Dendritic cell treated with granulocyte-macrophage colony-stimulating factor and Interleukin-4, amounts not matched to agents 40 ng/mL and 50 ng/mL, for 4 days (primary cell): ENCODE results near the gene PLEKHJ1.

ENCODE experiments used
- H3K27ac Mint-ChIP-seq: one replicate; pipeline ENCODE4 v1.8.0; 2022; ENCODE audit warnings: mild to moderate bottlenecking, mixed read lengths
- H3K27me3 Mint-ChIP-seq: one replicate; pipeline ENCODE4 v1.8.0; 2022; ENCODE audit warnings: mild to moderate bottlenecking, mixed read lengths
- H3K36me3 Mint-ChIP-seq: one replicate; pipeline ENCODE4 v1.8.0; 2022; ENCODE audit warnings: low read depth, mixed read lengths
- H3K4me1 Mint-ChIP-seq: one replicate; pipeline ENCODE4 v1.8.0; 2022; ENCODE audit warnings: low read depth, mixed read lengths
- H3K4me3 Mint-ChIP-seq: one replicate; pipeline ENCODE4 v1.8.0; 2022; ENCODE audit warnings: mild to moderate bottlenecking, moderate library complexity, mixed read lengths
- H3K9me3 Mint-ChIP-seq: one replicate; pipeline ENCODE4 v1.8.0; 2022; ENCODE audit warnings: mixed read lengths
- intact Hi-C: fragments of 100-400 bp; cut with micrococcal nuclease; formaldehyde crosslinking; loops from one replicate; pipeline ENCODE4 v1.15.0; 2022

PLEKHJ1 gene

DNA sequence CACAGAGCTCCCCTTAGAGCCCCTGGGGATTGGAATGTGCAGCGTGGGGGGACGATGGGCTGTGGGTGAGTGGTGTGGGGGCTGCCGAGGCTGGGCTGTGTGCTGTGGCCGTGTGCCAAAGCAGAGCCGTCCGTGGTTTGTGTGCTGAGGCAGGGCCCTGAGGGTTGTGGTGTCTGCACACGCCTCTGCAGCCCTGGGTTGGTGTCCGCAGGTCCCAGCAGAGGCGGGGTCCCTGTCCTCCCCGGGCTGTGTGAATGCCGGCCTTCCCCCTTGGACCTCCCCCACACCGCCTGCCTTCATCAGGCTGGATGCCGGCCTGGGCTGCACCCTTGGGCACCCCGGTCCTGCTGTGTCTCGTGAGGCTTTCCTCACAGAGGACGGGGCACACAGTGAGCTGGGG, 46.2 kb downstream of the PLEKHJ1 start:
- H3K4me1 Mint-ChIP-seq: peaks cover 49% of the 10 kb centered on the region
- intact Hi-C loops: no loop called here
- no peaks in the 10 kb centered on the region for H3K9me3 Mint-ChIP-seq
- no peak overlapping the region for H3K4me3 Mint-ChIP-seq
- H3K36me3 Mint-ChIP-seq: peaks cover 86% of the 10 kb centered on the region
- peak overlapping the region; percentile 83 for H3K27ac Mint-ChIP-seq
- H3K27me3 Mint-ChIP-seq: no peaks in the 10 kb centered on the region

DNA sequence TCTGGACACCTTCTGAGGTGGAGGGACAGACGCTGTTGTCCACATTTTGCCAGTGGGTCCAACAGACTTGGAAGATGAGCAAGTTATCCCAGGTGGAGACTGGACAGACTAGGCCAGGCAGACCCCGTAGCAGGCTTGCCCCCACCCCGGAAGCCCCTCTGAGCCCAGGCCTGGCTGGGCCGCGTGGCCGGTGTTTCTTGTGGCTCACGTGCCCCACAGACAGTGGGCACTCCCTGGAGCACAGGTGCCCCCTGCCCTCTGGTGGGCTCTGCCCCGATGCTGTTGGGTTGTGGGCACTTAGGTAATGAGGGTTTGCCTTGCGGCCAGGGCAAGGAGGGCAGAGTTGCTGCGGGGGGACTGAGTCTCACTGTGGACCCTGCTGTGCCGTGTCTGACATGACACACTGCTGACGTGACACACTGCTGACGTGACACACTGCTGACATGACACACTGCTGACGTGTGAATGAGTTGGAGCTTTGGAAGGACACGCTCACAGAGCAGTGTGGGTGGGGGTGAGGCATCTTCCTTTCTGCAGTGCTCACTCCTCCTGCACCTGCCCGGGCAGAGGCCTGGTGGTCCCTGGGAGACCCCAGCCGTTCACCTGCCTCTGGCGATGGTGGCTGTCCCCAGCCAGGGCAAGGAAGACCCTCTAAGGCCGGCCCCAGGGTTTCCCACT, 47.3 kb downstream of the PLEKHJ1 start:
- Mint-ChIP-seq H3K36me3 (peaks cover 86% of the 10 kb centered on the region), H3K9me3 (no peaks in the 10 kb centered on the region), H3K27me3 (no peaks in the 10 kb centered on the region), H3K27ac (peak overlapping the region; percentile 83), H3K4me1 (peaks cover 60% of the 10 kb centered on the region), H3K4me3 (peak overlapping the region; percentile 32)
- intact Hi-C loops: no loop called here

DNA sequence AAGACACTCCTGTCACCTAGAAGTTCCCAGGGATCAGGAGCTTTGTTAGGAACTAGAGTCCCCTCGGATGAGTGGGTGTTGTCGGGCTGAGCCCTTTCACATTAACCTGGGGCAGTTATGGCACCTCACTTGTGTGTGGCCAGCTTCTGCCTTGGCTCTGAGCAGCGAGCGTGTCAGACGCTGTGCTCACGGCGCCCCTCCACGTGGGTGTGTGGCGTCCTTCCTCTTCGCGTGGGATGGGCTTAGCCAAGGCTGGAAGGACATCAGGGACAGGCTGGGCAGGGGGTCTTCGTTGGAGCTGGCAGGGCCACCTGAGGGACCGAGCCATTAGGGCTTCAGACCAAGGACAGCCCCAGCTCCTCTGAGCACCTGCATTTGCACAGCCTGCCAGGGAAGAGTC, 49.0 kb downstream of the PLEKHJ1 start:
- Mint-ChIP-seq H3K9me3 (no peaks in the 10 kb centered on the region), H3K36me3 (peaks cover 83% of the 10 kb centered on the region), H3K4me3 (no peak overlapping the region), H3K27me3 (no peaks in the 10 kb centered on the region), H3K4me1 (peaks cover 73% of the 10 kb centered on the region), H3K27ac (peak overlapping the region; percentile 83)
- intact Hi-C loops: no loop called here

DNA sequence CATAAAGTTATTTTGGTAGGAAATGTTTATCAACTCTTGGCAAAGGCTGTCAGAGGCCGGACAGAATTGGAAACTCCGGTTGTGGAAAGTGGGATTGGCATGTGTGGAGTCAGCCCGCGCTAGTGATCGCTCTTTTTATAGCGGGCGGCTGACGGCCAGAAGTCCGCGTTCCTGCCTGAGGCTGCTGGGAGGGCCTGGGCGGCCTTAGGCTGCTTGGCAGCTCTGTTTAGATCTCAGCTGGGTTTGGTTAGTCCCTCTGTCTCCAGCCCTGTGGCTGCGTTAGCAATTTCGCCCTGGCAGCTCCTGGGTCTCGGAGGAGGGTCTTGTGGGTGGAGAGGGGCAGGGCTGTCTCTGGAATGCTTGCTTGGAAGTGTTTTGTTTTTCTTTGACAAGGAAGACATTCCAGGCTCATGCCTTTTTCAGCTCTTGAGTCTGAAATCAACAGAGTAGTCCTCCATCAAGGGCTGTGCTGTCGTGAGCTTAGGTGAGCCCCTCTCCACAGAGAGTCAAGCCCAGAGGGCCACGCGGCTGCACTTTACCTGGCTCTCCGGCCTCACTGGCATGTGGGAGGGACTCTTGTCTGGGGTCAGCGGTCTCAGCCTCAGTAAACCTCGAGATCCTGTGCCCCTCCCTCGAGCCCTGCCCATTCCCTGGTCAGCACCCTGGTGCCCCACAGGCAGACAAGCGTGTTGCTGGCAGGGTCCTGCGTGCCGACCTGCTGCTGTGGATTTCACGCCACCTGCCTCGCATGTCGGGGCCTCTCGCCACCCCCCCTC, 49.9 kb downstream of the PLEKHJ1 start:
- Mint-ChIP-seq H3K27me3 (no peaks in the 10 kb centered on the region), H3K4me1 (peaks cover 75% of the 10 kb centered on the region), H3K9me3 (no peaks in the 10 kb centered on the region), H3K4me3 (no peak overlapping the region), H3K36me3 (peaks cover 83% of the 10 kb centered on the region), H3K27ac (peak overlapping the region; percentile 83)
- intact Hi-C loops: no loop called here

DNA sequence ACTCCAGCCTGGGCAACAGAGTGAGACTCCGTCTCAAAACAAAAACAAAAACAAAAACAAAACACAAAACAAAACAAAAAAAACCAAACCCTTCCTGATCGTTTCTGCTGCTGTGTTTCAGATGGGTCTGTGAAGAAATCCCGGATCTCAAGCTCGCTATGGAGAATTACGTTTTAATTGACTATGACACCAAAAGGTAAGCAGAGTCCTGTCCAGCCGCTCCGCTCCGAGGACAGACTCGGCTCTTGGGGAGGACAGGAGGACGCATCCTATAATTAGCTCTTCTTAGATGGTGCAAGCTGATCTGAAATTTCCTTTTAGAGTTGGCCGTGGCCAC, 50.4 kb downstream of the PLEKHJ1 start:
- Mint-ChIP-seq H3K9me3 (no peaks in the 10 kb centered on the region), H3K36me3 (peaks cover 83% of the 10 kb centered on the region), H3K4me1 (peaks cover 81% of the 10 kb centered on the region), H3K27ac (no peak overlapping the region), H3K27me3 (no peaks in the 10 kb centered on the region), H3K4me3 (no peak overlapping the region)
- intact Hi-C loops: no loop called here

DNA sequence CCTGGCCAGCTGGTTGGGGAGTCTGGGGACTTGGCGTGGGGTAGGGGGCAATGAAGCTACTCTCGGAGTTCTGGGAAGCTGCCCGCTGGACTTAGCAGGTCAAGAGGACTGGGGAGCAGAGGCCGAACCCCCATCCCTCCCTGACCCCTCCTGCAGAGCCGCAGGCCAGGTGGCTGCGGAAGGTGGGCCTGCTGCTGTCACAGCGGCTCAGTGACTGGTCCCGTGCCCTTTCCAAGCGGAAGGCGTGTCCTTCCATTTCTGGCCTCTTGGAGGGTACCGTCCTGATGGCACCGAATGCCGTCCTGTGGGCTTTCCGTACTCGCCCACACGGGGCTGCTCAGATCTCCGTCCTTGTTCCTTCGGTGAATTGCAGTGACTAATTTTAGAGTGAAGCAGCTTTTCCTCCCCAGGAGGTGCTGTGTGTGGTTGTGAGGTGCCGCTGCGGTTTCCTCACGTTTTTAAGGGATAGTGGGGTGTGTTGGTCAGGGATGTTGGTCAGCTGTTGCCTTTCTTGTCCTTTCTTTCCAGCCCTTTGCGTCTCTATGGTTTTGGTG, 51.6 kb downstream of the PLEKHJ1 start:
- H3K4me3 Mint-ChIP-seq: no peak overlapping the region
- H3K27ac Mint-ChIP-seq: peak overlapping the region; percentile 30
- peaks cover 83% of the 10 kb centered on the region for H3K36me3 Mint-ChIP-seq
- no peaks in the 10 kb centered on the region for H3K27me3 Mint-ChIP-seq
- intact Hi-C loops: no loop called here
- peaks cover 82% of the 10 kb centered on the region for H3K4me1 Mint-ChIP-seq
- H3K9me3 Mint-ChIP-seq: no peaks in the 10 kb centered on the region
